ENCODE data around the gene GIPC1. TPM values are rescaled to one million over a fixed set of nuclear protein-coding genes. Genes with fewer than 3 reads are reported as not detected.

GIPC1 gene
- total RNA-seq, 4 donors from 2014 or later: 135 to 217 (median 164) TPM

GRCh38 chr19:14449321-14449720 is 46.6 kb downstream of the GIPC1 start:
- TF ChIP-seq POLR2A (IDR thresholded peaks at IDR 0.05): no peak
- no peak for TF ChIP-seq CTCF (IDR thresholded peaks at IDR 0.05)
- DNase-seq (ENCODE audit: low spot score in 2 of 2): no peak
- intact Hi-C loops (cut with DNase I; ENCODE audit: low total_unique reads): no loop called here
- H3K4me3 ChIP-seq (ENCODE audit: low read depth, poor library complexity, severe bottlenecking): no peak overlapping the region
- 84 to 89% methylated on average over 6 of the region's 6 CpGs for whole genome bisulfite sequencing, 2 donors

GRCh38 chr19:14446336-14447036 is 49.4 kb downstream of the GIPC1 start:
- DNase-seq (ENCODE audit: low spot score in 2 of 2): no peak
- H3K4me3 ChIP-seq (ENCODE audit: low read depth, poor library complexity, severe bottlenecking): no peak overlapping the region
- TF ChIP-seq CTCF (IDR thresholded peaks at IDR 0.05): no peak
- TF ChIP-seq POLR2A (IDR thresholded peaks at IDR 0.05): no peak
- intact Hi-C loops (cut with DNase I; ENCODE audit: low total_unique reads): no loop called here
- 96 to 98% methylated on average over 5 to 10 of the region's 10 CpGs for WGBS, 2 donors

GRCh38 chr19:14443632-14444216 is 52.2 kb downstream of the GIPC1 start:
- TF ChIP-seq CTCF (IDR thresholded peaks at IDR 0.05) (no peak), POLR2A (IDR thresholded peaks at IDR 0.05) (no peak)
- no peak for DNase-seq (ENCODE audit: low spot score in 2 of 2)
- intact Hi-C loops (cut with DNase I; ENCODE audit: low total_unique reads): no loop called here
- H3K4me3 ChIP-seq (ENCODE audit: low read depth, poor library complexity, severe bottlenecking): no peak overlapping the region
- 89 to 95% methylated on average over 14 of the region's 14 CpGs for WGBS, 2 donors

GRCh38 chr19:14442891-14443631 is 52.9 kb downstream of the GIPC1 start:
- TF ChIP-seq CTCF (IDR thresholded peaks at IDR 0.05) (no peak), POLR2A (IDR thresholded peaks at IDR 0.05) (no peak)
- intact Hi-C loops (cut with DNase I; ENCODE audit: low total_unique reads): no loop called here
- WGBS, 2 donors: 93 to 95% methylated on average over 14 to 16 of the region's 16 CpGs
- no peak overlapping the region for H3K4me3 ChIP-seq (ENCODE audit: low read depth, poor library complexity, severe bottlenecking)
- DNase-seq (ENCODE audit: low spot score in 2 of 2): no peak

- H3K4me3 ChIP-seq (ENCODE audit: low read depth, poor library complexity, severe bottlenecking): no peak overlapping the region
- intact Hi-C loops (cut with DNase I; ENCODE audit: low total_unique reads): no loop called here
- 63 to 77% methylated on average over 4 to 30 of the region's 34 CpGs for WGBS, 2 donors
- no peak for DNase-seq (ENCODE audit: low spot score in 2 of 2)
- TF ChIP-seq CTCF (IDR thresholded peaks at IDR 0.05) (no peak), POLR2A (IDR thresholded peaks at IDR 0.05) (no peak)
These were observed 54.6 kb downstream of the GIPC1 start for GRCh38 chr19:14441041-14441938.

Data from lower leg skin (tissue), 4 donors.